A549 (cell line): ENCODE measurements around the gene ANTKMT. TPM values are rescaled to one million over a fixed set of nuclear protein-coding genes. Genes with fewer than 3 reads are reported as not detected.

Experiments used
- ATAC-seq, 2 experiments: fragments of 200-7000 bp in 1 of 2; fragments of >200 bp in 1 of 2; cut with Nextera tagmentation in 1 of 2; cut with Tn5 transposase in 1 of 2; 3 replicates each; pipeline versions ENCODE4 v1.8.0 to v1.9.1; 2018 to 2020; ENCODE audit warnings: mild to moderate bottlenecking in 1 of 2, moderate library complexity in 1 of 2
- CTCF ChIA-PET: fragments of 300-600 bp; sonication (Branson Sonifier 250); formaldehyde crosslinking; extraction: SDS; loops from one replicate; lab custom pipeline; 2021; ENCODE audit warnings: antibody characterized with exemption, inconsistent platforms; lab: Yijun Ruan, JAX
- POLR2A ChIA-PET: fragments of 350-600 bp; formaldehyde crosslinking; extraction: SDS; loops from one replicate; lab custom pipeline; 2021; ENCODE audit warnings: antibody characterized with exemption, inconsistent platforms; lab: Yijun Ruan, JAX
- DNase-seq, 2 experiments: peaks; one replicate each; pipeline versions ENCODE4 v3.0.0 to v3.0.0-alpha.2; 2011 to 2016; ENCODE audit warnings: low read depth in 1 of 2, low spot score in 1 of 2
- FAIRE-seq: peaks from 2 replicates; lab custom pipeline; 2011; peaks lifted over from hg19 to GRCh38; lab: Jason Lieb, UNC
- H3K27ac ChIP-seq, 2 experiments: fragments of >200 bp; sonication (Bioruptor Twin); formaldehyde crosslinking; 3 replicates each; pipeline ENCODE4 v1.5.1; 2016 to 2017
- H3K4me1 ChIP-seq: fragments of >200 bp; sonication (Bioruptor Twin); formaldehyde crosslinking; 3 replicates; pipeline ENCODE4 v1.6.1; 2016
- H3K4me2 ChIP-seq: fragments of >200 bp; sonication (Bioruptor Twin); formaldehyde crosslinking; 3 replicates; pipeline ENCODE4 v1.6.1; 2016
- H3K4me3 ChIP-seq: fragments of >200 bp; sonication (Bioruptor Twin); formaldehyde crosslinking; 3 replicates; pipeline ENCODE4 v1.5.1; 2016
- H3K9me3 ChIP-seq: fragments of >200 bp; sonication (Bioruptor Twin); formaldehyde crosslinking; 3 replicates; pipeline ENCODE4 v1.6.1; 2016
- CHD2 ChIP-seq: fragments of 150-350 bp; IDR thresholded peaks from 2 replicates; pipeline ENCODE4 v1.6.1; 2014; ENCODE audit warnings: low read length; ENCODE audit not compliant: partially characterized antibody
- EP300 ChIP-seq, 2 experiments: fragments of >200 bp; sonication (Bioruptor Twin); formaldehyde crosslinking; IDR thresholded peaks; 2 replicates in 1 of 2; 3 replicates in 1 of 2; pipeline ENCODE4 v1.6.1; 2016 to 2017
- HDAC2 ChIP-seq: fragments of 200-600 bp; sonication (generic); IDR thresholded peaks from 2 replicates; pipeline ENCODE4 v1.6.1; 2016
- HOXB5 ChIP-seq: fragments of 250-450 bp; sonication (Bioruptor Pico); IDR thresholded peaks from 2 replicates; pipeline ENCODE4 v1.5.0; 2020; ENCODE audit warnings: mild to moderate bottlenecking, moderate library complexity
- JUN ChIP-seq, 2 experiments: fragments of >200 bp; sonication (Bioruptor Twin); formaldehyde crosslinking; IDR thresholded peaks; 2 replicates in 1 of 2; 3 replicates in 1 of 2; pipeline ENCODE4 v1.6.1; 2016 to 2017
- JUNB ChIP-seq: fragments of >200 bp; sonication (Bioruptor Twin); formaldehyde crosslinking; IDR thresholded peaks from 2 replicates; pipeline ENCODE4 v1.6.1; 2016
- KDM1A ChIP-seq: fragments of 200-600 bp; sonication (generic); IDR thresholded peaks from 2 replicates; pipeline ENCODE4 v1.6.1; 2016; ENCODE audit warnings: low read depth, mild to moderate bottlenecking
- SREBF2 ChIP-seq: fragments of 450-650 bp; IDR thresholded peaks from 2 replicates; pipeline ENCODE4 v1.6.1; 2014; ENCODE audit warnings: mild to moderate bottlenecking, moderate library complexity
- TFCP2L1 ChIP-seq: fragments of 250-450 bp; sonication (Bioruptor Pico); IDR thresholded peaks from 2 replicates; pipeline ENCODE4 v1.5.0; 2021; ENCODE audit warnings: mild to moderate bottlenecking
- ZNF302 ChIP-seq: fragments of 250-450 bp; sonication (Bioruptor Pico); IDR thresholded peaks from 2 replicates; pipeline ENCODE4 v1.9.0; 2021; ENCODE audit warnings: inconsistent platforms, mild to moderate bottlenecking, moderate library complexity
- WGBS: methylation state at CpG from one replicate; pipeline ENCODE4 v1.1.6; 2017; ENCODE audit errors: missing lambda C conversion rate; 5-methylcytosine and 5-hydroxymethylcytosine counted together
- polyA plus RNA-seq, 4 experiments: library from polyadenylated mRNA; depleted of rRNA in 3 of 4; stranded (reverse); fragments of >200 nt; fragmentation: RNase III in 1 of 4; extraction: RNeasy Plus Mini Kit Qiagen cat#74134 plus additional on column Dnase treatment in 1 of 4; gene quantifications; 2 replicates in 3 of 4; 3 replicates in 1 of 4; pipeline ENCODE4 v1.2.3, GENCODE V29; 2011 to 2017
- small RNA-seq, 6 experiments: library from RNA; depleted of rRNA; stranded (forward); fragments of <200 nt; gene quantifications; one replicate each; pipeline ENCODE3, GENCODE V24; 2012
- TF ChIP-seq, protein P1 (sequence below): fragments of >200 bp; sonication (Bioruptor Twin); formaldehyde crosslinking; IDR thresholded peaks from 3 replicates; pipeline ENCODE4 v1.5.1; 2016
- TF ChIP-seq, protein P2 (sequence below): fragments of 450-650 bp; IDR thresholded peaks from 2 replicates; pipeline ENCODE4 v1.6.1; 2014; ENCODE audit warnings: antibody characterized with exemption
- TF ChIP-seq, protein P3 (sequence below): fragments of 150-350 bp; IDR thresholded peaks from 2 replicates; pipeline ENCODE4 v1.6.1; 2014; ENCODE audit warnings: low read depth, mild to moderate bottlenecking, low read length

The ANTKMT gene
- polyA plus RNA-seq, 2 of the 4 experiments (the other 2 are of a cell fraction): 11.9 to 55.8 TPM

DNA sequence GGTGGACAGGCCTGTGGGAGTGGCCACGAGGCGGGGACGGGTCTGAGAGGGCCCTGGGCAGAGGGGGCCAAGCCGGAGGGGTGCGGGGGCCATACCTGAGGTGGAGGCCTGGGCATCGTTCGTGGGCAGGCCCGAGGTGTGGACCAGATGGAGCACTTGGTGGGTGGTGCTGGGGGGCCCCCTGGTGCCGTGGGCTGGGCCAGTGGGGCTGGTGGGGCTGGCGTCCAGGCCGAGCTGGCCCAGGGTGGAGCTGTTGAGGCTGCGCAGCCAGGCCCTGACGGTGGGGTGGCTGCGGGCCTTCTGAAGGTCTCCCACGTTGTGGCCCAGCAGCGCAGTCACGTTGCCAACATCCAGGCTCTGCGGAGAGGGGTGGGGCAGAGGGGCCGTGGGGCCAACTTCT is 49.0 kb downstream of the ANTKMT start (continued):
- TF ChIP-seq, protein P1, sequence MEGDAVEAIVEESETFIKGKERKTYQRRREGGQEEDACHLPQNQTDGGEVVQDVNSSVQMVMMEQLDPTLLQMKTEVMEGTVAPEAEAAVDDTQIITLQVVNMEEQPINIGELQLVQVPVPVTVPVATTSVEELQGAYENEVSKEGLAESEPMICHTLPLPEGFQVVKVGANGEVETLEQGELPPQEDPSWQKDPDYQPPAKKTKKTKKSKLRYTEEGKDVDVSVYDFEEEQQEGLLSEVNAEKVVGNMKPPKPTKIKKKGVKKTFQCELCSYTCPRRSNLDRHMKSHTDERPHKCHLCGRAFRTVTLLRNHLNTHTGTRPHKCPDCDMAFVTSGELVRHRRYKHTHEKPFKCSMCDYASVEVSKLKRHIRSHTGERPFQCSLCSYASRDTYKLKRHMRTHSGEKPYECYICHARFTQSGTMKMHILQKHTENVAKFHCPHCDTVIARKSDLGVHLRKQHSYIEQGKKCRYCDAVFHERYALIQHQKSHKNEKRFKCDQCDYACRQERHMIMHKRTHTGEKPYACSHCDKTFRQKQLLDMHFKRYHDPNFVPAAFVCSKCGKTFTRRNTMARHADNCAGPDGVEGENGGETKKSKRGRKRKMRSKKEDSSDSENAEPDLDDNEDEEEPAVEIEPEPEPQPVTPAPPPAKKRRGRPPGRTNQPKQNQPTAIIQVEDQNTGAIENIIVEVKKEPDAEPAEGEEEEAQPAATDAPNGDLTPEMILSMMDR: no peak
- TF ChIP-seq JUNB: no peak

DNA sequence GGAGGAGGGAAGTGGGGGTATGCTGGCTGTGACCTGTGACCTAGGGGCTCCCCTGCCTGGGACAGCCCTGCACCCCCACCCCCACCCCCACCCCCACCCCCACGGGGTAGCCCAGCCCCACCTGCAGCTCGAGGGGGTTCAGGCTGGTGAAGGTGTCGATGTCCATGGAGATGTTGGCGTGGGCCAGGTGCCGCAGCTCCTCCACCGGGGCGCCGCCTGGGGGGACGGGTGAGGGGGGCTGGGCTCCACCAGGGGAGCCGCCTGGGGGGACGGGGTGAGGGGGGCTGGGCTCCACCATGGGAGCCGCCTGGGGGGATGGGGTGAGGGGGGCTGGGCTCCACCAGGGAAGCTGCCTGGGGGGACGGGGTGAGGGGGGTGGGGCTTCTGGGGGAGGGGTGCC is 49.5 kb downstream of the ANTKMT start:
- Histone ChIP-seq H3K9me3 (no peaks in the 10 kb centered on the region), H3K4me1 (peaks cover 7% of the 10 kb centered on the region), H3K4me2 (no peak overlapping the region), H3K27ac (no peak overlapping the region), H3K4me3 (no peak overlapping the region)
- no CpG with 5 or more reads among the region's 13 CpGs for WGBS
- FAIRE-seq (no peak), DNase-seq (no peak), ATAC-seq (no peak)
- POLR2A ChIA-PET: no interaction called here
- no peak for TF ChIP-seq KDM1A
- no peak for TF ChIP-seq HDAC2
- no peak for TF ChIP-seq TFCP2L1 (CRISPR knock-in tag)
- no peak for TF ChIP-seq ZNF302 (CRISPR knock-in tag)
- TF ChIP-seq JUN (IDR thresholded peaks at IDR 0.05): no peak
- TF ChIP-seq, protein P2, sequence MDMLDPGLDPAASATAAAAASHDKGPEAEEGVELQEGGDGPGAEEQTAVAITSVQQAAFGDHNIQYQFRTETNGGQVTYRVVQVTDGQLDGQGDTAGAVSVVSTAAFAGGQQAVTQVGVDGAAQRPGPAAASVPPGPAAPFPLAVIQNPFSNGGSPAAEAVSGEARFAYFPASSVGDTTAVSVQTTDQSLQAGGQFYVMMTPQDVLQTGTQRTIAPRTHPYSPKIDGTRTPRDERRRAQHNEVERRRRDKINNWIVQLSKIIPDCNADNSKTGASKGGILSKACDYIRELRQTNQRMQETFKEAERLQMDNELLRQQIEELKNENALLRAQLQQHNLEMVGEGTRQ: no peak
- no peak for TF ChIP-seq HOXB5 (CRISPR knock-in tag)
- TF ChIP-seq EP300 (IDR thresholded peaks at IDR 0.05): no peak
- no peak for TF ChIP-seq JUNB
- no peak for TF ChIP-seq SREBF2
- TF ChIP-seq, protein P3, sequence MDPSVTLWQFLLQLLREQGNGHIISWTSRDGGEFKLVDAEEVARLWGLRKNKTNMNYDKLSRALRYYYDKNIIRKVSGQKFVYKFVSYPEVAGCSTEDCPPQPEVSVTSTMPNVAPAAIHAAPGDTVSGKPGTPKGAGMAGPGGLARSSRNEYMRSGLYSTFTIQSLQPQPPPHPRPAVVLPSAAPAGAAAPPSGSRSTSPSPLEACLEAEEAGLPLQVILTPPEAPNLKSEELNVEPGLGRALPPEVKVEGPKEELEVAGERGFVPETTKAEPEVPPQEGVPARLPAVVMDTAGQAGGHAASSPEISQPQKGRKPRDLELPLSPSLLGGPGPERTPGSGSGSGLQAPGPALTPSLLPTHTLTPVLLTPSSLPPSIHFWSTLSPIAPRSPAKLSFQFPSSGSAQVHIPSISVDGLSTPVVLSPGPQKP: no peak
- TF ChIP-seq, protein P1: no peak
- TF ChIP-seq CHD2: no peak
- CTCF ChIA-PET: interaction anchor here (0.9 to 15.8 kb wide), 5 partner anchors 10 to 29 kb away, joined by 3 to 105 read pairs (median 4); partner anchors contain the start of genes CHTF18, CIAO3, MSLN and RPUSD1

Small RNA genes within 50 kb of the gene (small RNA-seq; reads per million reads assigned to genes)
- 0 reads per million in 6 experiments for gene MIR662

Other genes starting within 250 kb of the ANTKMT start
- 10.0 and 11.4 TPM in 2 replicates for gene CAPN15, start 193.4 kb upstream of the ANTKMT start, polyA plus RNA-seq (2011; rRNA removed)
- gene CAPN15, start 193.4 kb upstream of the ANTKMT start, polyA plus RNA-seq (2017; fragmentation: RNase III; extraction: RNeasy Plus Mini Kit Qiagen cat#74134 plus additional on column Dnase treatment): 31.3 to 33.9 TPM (median 33.3 TPM) in 3 replicates
- gene PRR35, start 160.8 kb upstream of the ANTKMT start, polyA plus RNA-seq (2011; rRNA removed): 0.04 TPM in 1 of 2 replicates, not detected in the other
- 0.04 to 0.10 TPM (median 0.04 TPM) in 3 replicates for gene PRR35, start 160.8 kb upstream of the ANTKMT start, polyA plus RNA-seq (2017; fragmentation: RNase III; extraction: RNeasy Plus Mini Kit Qiagen cat#74134 plus additional on column Dnase treatment)
- 0.03 and 0.13 TPM in 2 replicates for gene NHLRC4, start 154.1 kb upstream of the ANTKMT start, polyA plus RNA-seq (2011; rRNA removed)
- 0.07 to 0.09 TPM (median 0.08 TPM) in 3 replicates for gene NHLRC4, start 154.1 kb upstream of the ANTKMT start, polyA plus RNA-seq (2017; fragmentation: RNase III; extraction: RNeasy Plus Mini Kit Qiagen cat#74134 plus additional on column Dnase treatment)
- 13.2 and 15.7 TPM in 2 replicates for gene PIGQ, start 151.2 kb upstream of the ANTKMT start, polyA plus RNA-seq (2011; rRNA removed)
- 25.2 to 32.2 TPM (median 31.2 TPM) in 3 replicates for gene PIGQ, start 151.2 kb upstream of the ANTKMT start, polyA plus RNA-seq (2017; fragmentation: RNase III; extraction: RNeasy Plus Mini Kit Qiagen cat#74134 plus additional on column Dnase treatment)
- 4.4 and 4.9 TPM in 2 replicates for gene RAB40C, start 131.1 kb upstream of the ANTKMT start, polyA plus RNA-seq (2011; rRNA removed)
- 8.1 to 9.7 TPM (median 8.5 TPM) in 3 replicates for gene RAB40C, start 131.1 kb upstream of the ANTKMT start, polyA plus RNA-seq (2017; fragmentation: RNase III; extraction: RNeasy Plus Mini Kit Qiagen cat#74134 plus additional on column Dnase treatment)
- gene WFIKKN1, start 90.2 kb upstream of the ANTKMT start, polyA plus RNA-seq (2011; rRNA removed): 0.05 TPM in 1 of 2 replicates, not detected in the other
- gene WFIKKN1, start 90.2 kb upstream of the ANTKMT start, polyA plus RNA-seq (2017; fragmentation: RNase III; extraction: RNeasy Plus Mini Kit Qiagen cat#74134 plus additional on column Dnase treatment): 0.15 to 0.23 TPM (median 0.17 TPM) in 3 replicates
- 44.2 and 47.2 TPM in 2 replicates for gene METTL26, start 84.8 kb upstream of the ANTKMT start, polyA plus RNA-seq (2011; rRNA removed)
- gene METTL26, start 84.8 kb upstream of the ANTKMT start, polyA plus RNA-seq (2017; fragmentation: RNase III; extraction: RNeasy Plus Mini Kit Qiagen cat#74134 plus additional on column Dnase treatment): 78.3 to 83.6 TPM (median 80.3 TPM) in 3 replicates
- 10.7 and 12.9 TPM in 2 replicates for gene MCRIP2, start 79.3 kb upstream of the ANTKMT start, polyA plus RNA-seq (2011; rRNA removed)
- gene MCRIP2, start 79.3 kb upstream of the ANTKMT start, polyA plus RNA-seq (2017; fragmentation: RNase III; extraction: RNeasy Plus Mini Kit Qiagen cat#74134 plus additional on column Dnase treatment): 20.3 to 21.3 TPM (median 21.3 TPM) in 3 replicates
- gene WDR90, start 71.8 kb upstream of the ANTKMT start, polyA plus RNA-seq (2011; rRNA removed): 6.5 and 7.3 TPM in 2 replicates
- 28.1 to 31.4 TPM (median 30.7 TPM) in 3 replicates for gene WDR90, start 71.8 kb upstream of the ANTKMT start, polyA plus RNA-seq (2017; fragmentation: RNase III; extraction: RNeasy Plus Mini Kit Qiagen cat#74134 plus additional on column Dnase treatment)
- gene RHOT2, start 53.0 kb upstream of the ANTKMT start, polyA plus RNA-seq (2011; rRNA removed): 33.9 and 38.0 TPM in 2 replicates
- 74.0 to 83.5 TPM (median 83.1 TPM) in 3 replicates for gene RHOT2, start 53.0 kb upstream of the ANTKMT start, polyA plus RNA-seq (2017; fragmentation: RNase III; extraction: RNeasy Plus Mini Kit Qiagen cat#74134 plus additional on column Dnase treatment)
- gene RHBDL1, start 45.5 kb upstream of the ANTKMT start, polyA plus RNA-seq (2011; rRNA removed): 0.56 and 0.75 TPM in 2 replicates
- 1.2 to 1.6 TPM (median 1.4 TPM) in 3 replicates for gene RHBDL1, start 45.5 kb upstream of the ANTKMT start, polyA plus RNA-seq (2017; fragmentation: RNase III; extraction: RNeasy Plus Mini Kit Qiagen cat#74134 plus additional on column Dnase treatment)
- gene STUB1, start 40.7 kb upstream of the ANTKMT start, polyA plus RNA-seq (2011; rRNA removed): 53.2 and 60.6 TPM in 2 replicates
- gene STUB1, start 40.7 kb upstream of the ANTKMT start, polyA plus RNA-seq (2017; fragmentation: RNase III; extraction: RNeasy Plus Mini Kit Qiagen cat#74134 plus additional on column Dnase treatment): 90.0 to 93.5 TPM (median 90.4 TPM) in 3 replicates
- gene JMJD8, start 36.8 kb upstream of the ANTKMT start, polyA plus RNA-seq (2011; rRNA removed): 37.5 and 43.8 TPM in 2 replicates
- gene JMJD8, start 36.8 kb upstream of the ANTKMT start, polyA plus RNA-seq (2017; fragmentation: RNase III; extraction: RNeasy Plus Mini Kit Qiagen cat#74134 plus additional on column Dnase treatment): 72.6 to 77.0 TPM (median 73.7 TPM) in 3 replicates
- gene WDR24, start 30.7 kb upstream of the ANTKMT start, polyA plus RNA-seq (2011; rRNA removed): 2.7 and 3.0 TPM in 2 replicates
- 5.6 to 7.6 TPM (median 6.6 TPM) in 3 replicates for gene WDR24, start 30.7 kb upstream of the ANTKMT start, polyA plus RNA-seq (2017; fragmentation: RNase III; extraction: RNeasy Plus Mini Kit Qiagen cat#74134 plus additional on column Dnase treatment)
- 0.53 and 0.54 TPM in 2 replicates for gene FBXL16, start 15.3 kb upstream of the ANTKMT start, polyA plus RNA-seq (2011; rRNA removed)
- 1.1 to 1.4 TPM (median 1.2 TPM) in 3 replicates for gene FBXL16, start 15.3 kb upstream of the ANTKMT start, polyA plus RNA-seq (2017; fragmentation: RNase III; extraction: RNeasy Plus Mini Kit Qiagen cat#74134 plus additional on column Dnase treatment)
- 33.8 and 41.0 TPM in 2 replicates for gene METRN, start 6.0 kb upstream of the ANTKMT start, polyA plus RNA-seq (2011; rRNA removed)
- gene METRN, start 6.0 kb upstream of the ANTKMT start, polyA plus RNA-seq (2017; fragmentation: RNase III; extraction: RNeasy Plus Mini Kit Qiagen cat#74134 plus additional on column Dnase treatment): 72.7 to 82.2 TPM (median 81.0 TPM) in 3 replicates
- 1.1 and 1.7 TPM in 2 replicates for gene CCDC78, start 5.3 kb downstream of the ANTKMT start, polyA plus RNA-seq (2011; rRNA removed)
- 4.7 to 5.9 TPM (median 5.6 TPM) in 3 replicates for gene CCDC78, start 5.3 kb downstream of the ANTKMT start, polyA plus RNA-seq (2017; fragmentation: RNase III; extraction: RNeasy Plus Mini Kit Qiagen cat#74134 plus additional on column Dnase treatment)
- gene HAGHL, start 6.0 kb downstream of the ANTKMT start, polyA plus RNA-seq (2011; rRNA removed): 3.5 and 4.4 TPM in 2 replicates
- 21.4 to 22.0 TPM (median 21.7 TPM) in 3 replicates for gene HAGHL, start 6.0 kb downstream of the ANTKMT start, polyA plus RNA-seq (2017; fragmentation: RNase III; extraction: RNeasy Plus Mini Kit Qiagen cat#74134 plus additional on column Dnase treatment)
- gene CIAO3, start 19.9 kb downstream of the ANTKMT start, polyA plus RNA-seq (2011; rRNA removed): 17.4 and 19.3 TPM in 2 replicates
- gene CIAO3, start 19.9 kb downstream of the ANTKMT start, polyA plus RNA-seq (2017; fragmentation: RNase III; extraction: RNeasy Plus Mini Kit Qiagen cat#74134 plus additional on column Dnase treatment): 20.9 to 24.6 TPM (median 23.0 TPM) in 3 replicates
- 1.8 and 2.4 TPM in 2 replicates for gene MSLN, start 39.6 kb downstream of the ANTKMT start, polyA plus RNA-seq (2011; rRNA removed)
- 2.7 to 3.6 TPM (median 3.1 TPM) in 3 replicates for gene MSLN, start 39.6 kb downstream of the ANTKMT start, polyA plus RNA-seq (2017; fragmentation: RNase III; extraction: RNeasy Plus Mini Kit Qiagen cat#74134 plus additional on column Dnase treatment)
- gene RPUSD1, start 67.2 kb downstream of the ANTKMT start, polyA plus RNA-seq (2011; rRNA removed): 10.6 and 10.8 TPM in 2 replicates
- 26.9 to 29.3 TPM (median 29.0 TPM) in 3 replicates for gene RPUSD1, start 67.2 kb downstream of the ANTKMT start, polyA plus RNA-seq (2017; fragmentation: RNase III; extraction: RNeasy Plus Mini Kit Qiagen cat#74134 plus additional on column Dnase treatment)
- gene CHTF18, start 67.5 kb downstream of the ANTKMT start, polyA plus RNA-seq (2011; rRNA removed): 4.8 and 5.1 TPM in 2 replicates
- gene CHTF18, start 67.5 kb downstream of the ANTKMT start, polyA plus RNA-seq (2017; fragmentation: RNase III; extraction: RNeasy Plus Mini Kit Qiagen cat#74134 plus additional on column Dnase treatment): 32.5 to 36.7 TPM (median 33.8 TPM) in 3 replicates
- not detected in 2 replicates for gene GNG13, start 79.6 kb downstream of the ANTKMT start, polyA plus RNA-seq (2011; rRNA removed)
- 0.09 TPM in 1 of 3 replicates, not detected in the others for gene GNG13, start 79.6 kb downstream of the ANTKMT start, polyA plus RNA-seq (2017; fragmentation: RNase III; extraction: RNeasy Plus Mini Kit Qiagen cat#74134 plus additional on column Dnase treatment)
- gene LMF1, start 249.8 kb downstream of the ANTKMT start, polyA plus RNA-seq (2011; rRNA removed): 10.9 and 16.0 TPM in 2 replicates
- 8.5 to 10.6 TPM (median 8.8 TPM) in 3 replicates for gene LMF1, start 249.8 kb downstream of the ANTKMT start, polyA plus RNA-seq (2017; fragmentation: RNase III; extraction: RNeasy Plus Mini Kit Qiagen cat#74134 plus additional on column Dnase treatment)